ENCODE measurements around the gene CDH1. TPM values are rescaled to one million over a fixed set of nuclear protein-coding genes. Genes with fewer than 3 reads are reported as not detected.

CDH1 gene
- total RNA-seq, 1 donor from 2014 or later: not detected

DNA sequence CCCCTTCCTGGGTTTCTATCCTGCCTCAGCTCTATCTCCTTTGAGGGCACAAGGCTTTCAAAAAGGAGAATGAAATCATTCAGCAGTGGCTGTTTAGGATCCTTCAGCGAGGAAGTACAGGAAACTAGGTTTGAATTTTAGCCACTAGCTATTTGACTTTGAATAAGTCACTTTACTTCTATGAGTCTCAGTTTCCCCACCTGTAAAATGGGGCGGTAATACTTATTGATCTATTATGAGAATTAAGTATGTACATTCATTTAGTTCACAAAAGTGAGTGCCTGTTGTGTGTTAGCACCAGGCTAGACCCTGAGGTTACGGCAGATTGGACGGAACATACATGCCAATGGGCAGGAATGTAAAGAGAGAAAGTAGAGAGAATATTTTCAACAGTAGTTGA, 6.6 kb downstream of the CDH1 start:
- Mint-ChIP-seq H3K4me1 (ENCODE audit: unreplicated experiment) (peaks cover 11% of the 10 kb centered on the region), H3K9me3 (ENCODE audit: unreplicated experiment) (no peaks in the 10 kb centered on the region), H3K36me3 (ENCODE audit: unreplicated experiment) (no peaks in the 10 kb centered on the region), H3K4me3 (ENCODE audit: unreplicated experiment) (no peak overlapping the region), H3K27ac (ENCODE audit: unreplicated experiment) (no peak overlapping the region), H3K27me3 (ENCODE audit: unreplicated experiment) (peaks cover 3% of the 10 kb centered on the region)
- TF ChIP-seq, protein P1, sequence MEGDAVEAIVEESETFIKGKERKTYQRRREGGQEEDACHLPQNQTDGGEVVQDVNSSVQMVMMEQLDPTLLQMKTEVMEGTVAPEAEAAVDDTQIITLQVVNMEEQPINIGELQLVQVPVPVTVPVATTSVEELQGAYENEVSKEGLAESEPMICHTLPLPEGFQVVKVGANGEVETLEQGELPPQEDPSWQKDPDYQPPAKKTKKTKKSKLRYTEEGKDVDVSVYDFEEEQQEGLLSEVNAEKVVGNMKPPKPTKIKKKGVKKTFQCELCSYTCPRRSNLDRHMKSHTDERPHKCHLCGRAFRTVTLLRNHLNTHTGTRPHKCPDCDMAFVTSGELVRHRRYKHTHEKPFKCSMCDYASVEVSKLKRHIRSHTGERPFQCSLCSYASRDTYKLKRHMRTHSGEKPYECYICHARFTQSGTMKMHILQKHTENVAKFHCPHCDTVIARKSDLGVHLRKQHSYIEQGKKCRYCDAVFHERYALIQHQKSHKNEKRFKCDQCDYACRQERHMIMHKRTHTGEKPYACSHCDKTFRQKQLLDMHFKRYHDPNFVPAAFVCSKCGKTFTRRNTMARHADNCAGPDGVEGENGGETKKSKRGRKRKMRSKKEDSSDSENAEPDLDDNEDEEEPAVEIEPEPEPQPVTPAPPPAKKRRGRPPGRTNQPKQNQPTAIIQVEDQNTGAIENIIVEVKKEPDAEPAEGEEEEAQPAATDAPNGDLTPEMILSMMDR (IDR thresholded peaks at IDR 0.05): no peak
- DNase-seq (ENCODE audit: extremely low spot score, unreplicated experiment): no peak

- no peak for DNase-seq (ENCODE audit: extremely low spot score, unreplicated experiment)
- Mint-ChIP-seq H3K4me1 (ENCODE audit: unreplicated experiment) (peaks cover 11% of the 10 kb centered on the region), H3K4me3 (ENCODE audit: unreplicated experiment) (no peak overlapping the region), H3K9me3 (ENCODE audit: unreplicated experiment) (no peaks in the 10 kb centered on the region), H3K36me3 (ENCODE audit: unreplicated experiment) (no peaks in the 10 kb centered on the region), H3K27ac (ENCODE audit: unreplicated experiment) (no peak overlapping the region), H3K27me3 (ENCODE audit: unreplicated experiment) (peaks cover 7% of the 10 kb centered on the region)
- TF ChIP-seq, protein P1 (IDR thresholded peaks at IDR 0.05): no peak
These were observed 7.7 kb downstream of the CDH1 start for GRCh38 chr16:68744744-68745280.

DNA sequence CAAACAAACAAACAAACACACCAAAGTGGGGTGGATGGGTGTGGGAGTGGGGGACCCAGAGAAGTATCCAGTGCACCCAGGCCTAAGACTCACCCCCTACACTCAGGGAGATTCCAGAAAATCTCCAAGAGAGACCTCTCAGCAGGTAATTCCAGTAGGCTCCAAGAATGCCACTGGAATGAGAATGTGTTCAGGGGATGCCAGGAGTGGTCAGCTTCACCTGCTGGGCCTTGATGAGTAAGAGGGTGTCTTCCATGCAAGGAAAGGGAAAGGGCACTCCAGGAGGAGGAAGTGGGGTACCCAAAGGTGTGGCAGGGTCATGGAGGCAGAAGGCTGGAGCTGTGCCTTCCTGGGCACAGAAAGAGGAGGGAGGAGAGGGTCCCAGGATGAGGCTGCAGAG, 9.9 kb downstream of the CDH1 start:
- Mint-ChIP-seq H3K4me1 (ENCODE audit: unreplicated experiment) (peaks cover 4% of the 10 kb centered on the region), H3K27ac (ENCODE audit: unreplicated experiment) (no peak overlapping the region), H3K4me3 (ENCODE audit: unreplicated experiment) (no peak overlapping the region), H3K9me3 (ENCODE audit: unreplicated experiment) (no peaks in the 10 kb centered on the region), H3K36me3 (ENCODE audit: unreplicated experiment) (no peaks in the 10 kb centered on the region), H3K27me3 (ENCODE audit: unreplicated experiment) (peaks cover 16% of the 10 kb centered on the region)
- DNase-seq (ENCODE audit: extremely low spot score, unreplicated experiment): no peak
- TF ChIP-seq, protein P1 (IDR thresholded peaks at IDR 0.05): no peak

DNA sequence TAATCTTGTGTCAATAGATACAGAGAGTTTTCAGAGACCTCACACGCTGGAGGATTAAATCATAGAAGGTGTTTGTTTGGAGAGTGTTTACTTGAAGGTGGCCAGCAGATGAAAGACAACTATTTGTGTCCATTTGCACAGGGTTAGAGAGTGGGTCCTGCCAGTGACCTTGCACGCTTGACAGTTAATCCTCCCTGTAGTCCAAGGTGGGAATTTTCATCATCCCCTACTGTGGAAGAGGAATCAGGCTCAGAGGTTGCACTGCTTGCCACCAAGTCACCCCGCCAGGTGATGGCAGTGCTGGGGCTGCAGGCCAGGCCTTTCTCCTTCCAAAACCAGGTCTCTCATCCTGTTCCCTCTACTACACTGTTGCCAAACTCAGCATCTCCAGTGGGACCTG, 12.3 kb downstream of the CDH1 start:
- Mint-ChIP-seq H3K36me3 (ENCODE audit: unreplicated experiment) (no peaks in the 10 kb centered on the region), H3K4me1 (ENCODE audit: unreplicated experiment) (peaks cover 3% of the 10 kb centered on the region)

GRCh38 chr16:68750193-68750695, 13.2 kb downstream of the CDH1 start:
- TF ChIP-seq, protein P1 (IDR thresholded peaks at IDR 0.05): no peak
- Mint-ChIP-seq H3K4me1 (ENCODE audit: unreplicated experiment) (no peaks in the 10 kb centered on the region), H3K4me3 (ENCODE audit: unreplicated experiment) (no peak overlapping the region), H3K27me3 (ENCODE audit: unreplicated experiment) (peaks cover 13% of the 10 kb centered on the region), H3K36me3 (ENCODE audit: unreplicated experiment) (no peaks in the 10 kb centered on the region), H3K27ac (ENCODE audit: unreplicated experiment) (no peak overlapping the region), H3K9me3 (ENCODE audit: unreplicated experiment) (no peaks in the 10 kb centered on the region)
- DNase-seq (ENCODE audit: extremely low spot score, unreplicated experiment): no peak

More for the DNA sequence above, 12.3 kb downstream of the CDH1 start:
- H3K27me3 Mint-ChIP-seq (ENCODE audit: unreplicated experiment): peaks cover 14% of the 10 kb centered on the region
- DNase-seq (ENCODE audit: extremely low spot score, unreplicated experiment): no peak
- no peak overlapping the region for H3K27ac Mint-ChIP-seq (ENCODE audit: unreplicated experiment)
- no peaks in the 10 kb centered on the region for H3K9me3 Mint-ChIP-seq (ENCODE audit: unreplicated experiment)
- TF ChIP-seq, protein P1 (IDR thresholded peaks at IDR 0.05): no peak
- no peak overlapping the region for H3K4me3 Mint-ChIP-seq (ENCODE audit: unreplicated experiment)

All from osteocyte (in vitro differentiated cells).